ENCODE data around the gene ZNF335.

Gene ZNF335

DNA sequence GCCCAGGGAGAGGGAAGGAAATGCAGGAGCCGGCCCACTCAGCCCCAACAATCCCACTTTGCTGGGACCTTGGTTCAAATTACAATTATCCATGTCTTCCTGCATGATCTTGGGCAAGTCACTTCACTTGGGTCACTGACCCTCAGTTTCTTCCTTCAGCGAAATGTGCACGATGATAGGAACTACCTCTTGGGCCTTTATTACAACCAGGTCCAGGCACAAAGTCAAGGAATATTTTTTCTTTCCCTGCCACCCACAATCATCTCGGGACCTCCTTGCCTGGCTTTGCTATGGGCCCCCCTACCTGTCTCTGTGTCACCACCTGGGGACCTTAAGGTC lies 59.7 kb downstream of the ZNF335 start:
- Histone ChIP-seq H3K4me1 (ENCODE audit: control insufficient read depth, insufficient read depth, low read length) (peaks cover 4% of the 10 kb centered on the region; the same call in 1 of the 2 replicates), H3K4me3 (ENCODE audit: low read depth, low read length) (peak overlapping the region; percentile 83)

DNA sequence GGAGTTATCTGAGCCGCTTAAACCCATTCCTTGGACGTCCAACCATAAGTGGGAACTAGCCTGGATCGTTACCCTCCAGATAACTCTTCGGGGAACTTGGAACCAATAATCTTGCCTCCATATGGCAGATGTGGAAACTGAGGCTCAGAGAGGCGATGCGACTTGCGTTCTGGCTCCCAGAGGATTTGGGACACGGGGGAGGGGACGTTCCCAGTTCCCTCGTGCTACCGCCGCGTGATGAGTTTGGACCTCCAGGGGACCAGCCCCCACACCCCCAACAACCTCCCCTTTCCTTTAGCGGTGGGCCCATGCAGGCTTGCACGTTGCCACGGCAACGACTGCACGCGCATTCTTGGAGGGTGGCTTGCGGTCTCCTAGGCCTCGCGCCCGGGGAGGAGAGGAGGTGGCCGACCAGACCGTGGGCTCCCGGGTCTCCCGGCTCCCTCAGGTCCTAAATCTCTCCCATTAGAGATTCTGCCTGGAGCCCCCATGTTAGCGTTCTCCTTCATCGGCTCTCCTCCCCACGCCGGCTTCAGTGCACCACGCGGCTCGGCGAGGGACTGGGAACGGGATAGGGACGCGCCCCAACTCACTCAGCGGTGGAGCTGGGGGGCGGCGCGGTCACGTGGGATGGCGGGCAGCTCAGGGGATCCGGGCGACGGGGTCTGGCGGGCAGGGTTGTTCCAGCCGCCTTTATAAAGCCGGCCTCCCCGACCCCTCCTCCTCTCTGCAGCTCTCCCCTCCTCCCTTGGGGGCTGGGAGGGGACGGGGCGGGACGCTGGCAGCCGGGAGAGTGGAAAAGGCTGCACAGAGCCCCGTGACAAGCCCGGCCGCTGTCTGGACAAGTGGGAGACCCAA lies 60.3 kb downstream of the ZNF335 start, which contains the start of gene PLTP:
PLTP (minus strand) TSS at position 670 of the 858 bp plus-strand sequence. CDS start 703 bp downstream, outside the sequence.
- peak within 1 kb of the TSS; percentile 89 for H3K27ac ChIP-seq (ENCODE audit: low read depth, low read length)
- no peaks in the 10 kb centered on the region for H3K27me3 ChIP-seq (ENCODE audit: control insufficient read depth, insufficient read depth, low read length)
- H3K9ac ChIP-seq (ENCODE audit: low read depth, low read length): peak within 1 kb of the TSS; percentile 53; the same call in 1 of the 2 replicates
- peak within 1 kb of the TSS; percentile 83 for H3K4me3 ChIP-seq (ENCODE audit: low read depth, low read length)
- H3K36me3 ChIP-seq (ENCODE audit: control insufficient read depth, insufficient read depth, low read length): peaks cover 30% of the 10 kb centered on the region
- no peaks in the 10 kb centered on the region for H3K9me3 ChIP-seq (ENCODE audit: control insufficient read depth, insufficient read depth, low read length)
- peaks cover 4% of the 10 kb centered on the region; the same call in 1 of the 2 replicates for H3K4me1 ChIP-seq (ENCODE audit: control insufficient read depth, insufficient read depth, low read length)

More for the DNA sequence above, 59.7 kb downstream of the ZNF335 start:
- Histone ChIP-seq H3K27ac (ENCODE audit: low read depth, low read length) (no peak overlapping the region), H3K9ac (ENCODE audit: low read depth, low read length) (no peak overlapping the region), H3K9me3 (ENCODE audit: control insufficient read depth, insufficient read depth, low read length) (no peaks in the 10 kb centered on the region), H3K36me3 (ENCODE audit: control insufficient read depth, insufficient read depth, low read length) (peaks cover 26% of the 10 kb centered on the region), H3K27me3 (ENCODE audit: control insufficient read depth, insufficient read depth, low read length) (no peaks in the 10 kb centered on the region)

DNA sequence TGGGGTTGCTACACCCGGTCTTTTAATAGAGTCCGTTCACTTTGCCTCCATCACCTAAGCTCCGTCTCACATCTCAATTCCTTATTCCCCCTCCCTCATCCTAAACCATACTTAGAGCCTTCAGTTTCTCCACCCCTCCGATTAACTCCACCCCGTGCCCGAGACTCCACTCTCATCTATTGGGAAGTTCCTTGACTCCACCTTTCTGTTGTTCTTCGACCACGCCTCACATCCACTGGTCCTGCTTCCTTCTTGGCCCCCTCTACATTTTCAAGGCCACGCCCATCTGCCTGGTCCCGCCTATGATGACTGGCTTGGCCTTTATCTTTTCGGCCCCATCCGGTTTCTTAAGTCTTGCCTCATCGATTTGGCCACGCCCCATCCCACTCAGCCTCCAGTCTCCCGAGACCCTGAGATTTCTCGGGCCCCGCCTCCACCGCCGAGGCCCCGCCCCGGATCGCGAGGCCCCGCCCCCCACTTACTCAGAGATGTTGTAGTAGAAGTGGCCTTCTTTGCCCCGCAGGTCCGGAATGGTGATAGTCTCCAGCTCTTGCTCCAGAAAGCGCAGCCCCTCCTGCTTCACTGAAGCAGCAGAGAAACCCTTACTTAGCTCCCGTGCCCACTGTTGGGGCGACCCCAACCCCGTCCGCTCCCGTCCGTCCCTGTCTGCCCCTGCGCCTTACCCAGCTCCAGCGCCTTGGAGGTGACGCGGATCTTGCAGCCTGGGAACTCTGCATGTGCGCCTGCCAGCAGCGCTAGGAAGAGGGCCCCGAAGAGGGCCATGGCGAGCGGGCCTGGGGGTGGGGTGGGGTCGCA lies 61.1 kb downstream of the ZNF335 start:
- Histone ChIP-seq H3K4me1 (ENCODE audit: control insufficient read depth, insufficient read depth, low read length) (peaks cover 4% of the 10 kb centered on the region; the same call in 1 of the 2 replicates), H3K27ac (ENCODE audit: low read depth, low read length) (peak overlapping the region; percentile 89), H3K36me3 (ENCODE audit: control insufficient read depth, insufficient read depth, low read length) (peaks cover 37% of the 10 kb centered on the region), H3K9me3 (ENCODE audit: control insufficient read depth, insufficient read depth, low read length) (no peaks in the 10 kb centered on the region), H3K9ac (ENCODE audit: low read depth, low read length) (peak overlapping the region; percentile 53; the same call in 1 of the 2 replicates), H3K27me3 (ENCODE audit: control insufficient read depth, insufficient read depth, low read length) (no peaks in the 10 kb centered on the region), H3K4me3 (ENCODE audit: low read depth, low read length) (peak overlapping the region; percentile 83)

DNA sequence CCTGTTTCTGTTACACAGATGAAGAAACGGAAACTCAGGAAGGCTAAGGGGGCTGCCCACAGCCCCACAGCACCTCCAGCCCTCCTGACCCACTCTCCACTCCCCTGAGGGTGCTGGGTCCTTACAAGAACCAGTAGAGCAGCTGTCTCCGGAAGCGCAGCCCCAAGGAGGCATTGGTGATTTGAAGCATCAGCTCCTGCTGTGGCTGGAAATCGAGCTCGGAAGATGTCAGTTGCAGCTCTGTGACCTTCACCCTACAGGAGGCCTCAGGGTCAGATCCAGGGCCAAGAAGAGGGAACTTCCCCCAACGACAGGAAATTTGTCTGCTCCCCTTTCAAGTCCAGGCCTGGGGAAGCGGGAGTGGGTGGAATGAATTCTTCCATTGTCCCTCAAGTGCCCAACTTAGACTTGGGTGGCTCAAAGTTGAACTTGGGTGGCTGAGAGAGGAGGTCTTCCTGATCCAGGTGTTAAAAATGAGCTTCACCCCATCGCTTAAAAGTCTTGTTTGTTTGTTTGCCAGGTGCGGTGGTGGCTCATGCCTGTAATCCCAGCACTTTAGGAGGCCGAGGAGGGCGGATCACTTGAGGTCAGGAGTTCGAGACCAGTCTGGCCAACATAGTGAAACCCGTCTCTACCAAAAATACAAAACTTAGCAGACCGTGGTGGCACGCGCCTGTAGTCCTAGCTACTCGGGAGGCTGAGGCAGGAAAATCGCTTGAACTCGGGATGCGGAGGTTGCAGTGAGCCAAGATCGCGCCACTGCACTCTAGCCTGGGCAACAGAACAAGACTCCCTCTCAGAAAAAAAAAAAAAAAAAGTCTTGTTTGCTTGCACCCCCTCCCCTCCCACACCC lies 62.0 kb downstream of the ZNF335 start:
- H3K4me3 ChIP-seq (ENCODE audit: low read depth, low read length): 0 out of 2 replicates have a peak overlapping the region, but pooled peaks have one; percentile 8
- no peaks in the 10 kb centered on the region for H3K27me3 ChIP-seq (ENCODE audit: control insufficient read depth, insufficient read depth, low read length)
- H3K9me3 ChIP-seq (ENCODE audit: control insufficient read depth, insufficient read depth, low read length): no peaks in the 10 kb centered on the region
- no peak overlapping the region for H3K27ac ChIP-seq (ENCODE audit: low read depth, low read length)
- H3K4me1 ChIP-seq (ENCODE audit: control insufficient read depth, insufficient read depth, low read length): peaks cover 4% of the 10 kb centered on the region; the same call in 1 of the 2 replicates
- H3K9ac ChIP-seq (ENCODE audit: low read depth, low read length): no peak overlapping the region
- H3K36me3 ChIP-seq (ENCODE audit: control insufficient read depth, insufficient read depth, low read length): peaks cover 45% of the 10 kb centered on the region

DNA sequence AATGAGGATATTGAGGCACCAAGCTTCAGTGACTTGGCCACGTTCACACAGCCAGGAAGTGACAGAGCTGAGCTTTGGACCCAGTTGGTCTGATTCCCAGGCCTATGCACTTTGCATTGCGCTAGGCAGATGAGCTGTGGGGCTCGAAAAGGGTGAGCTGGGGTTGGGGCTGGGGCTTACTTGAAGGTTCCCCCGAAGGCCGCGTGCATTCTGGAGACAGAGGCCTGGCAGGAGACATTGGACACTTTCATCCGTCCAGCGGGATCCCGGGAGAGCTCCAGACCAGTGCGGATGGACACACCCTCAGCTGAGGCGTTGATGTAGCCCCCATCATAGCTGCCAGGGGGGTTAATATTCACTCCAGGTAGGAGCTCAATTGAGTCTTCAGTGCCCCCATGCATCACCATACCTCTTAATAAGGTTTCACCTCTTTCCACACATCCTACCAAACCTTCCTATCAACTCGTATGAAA lies 62.6 kb downstream of the ZNF335 start:
- H3K9ac ChIP-seq (ENCODE audit: low read depth, low read length): no peak overlapping the region
- no peaks in the 10 kb centered on the region for H3K9me3 ChIP-seq (ENCODE audit: control insufficient read depth, insufficient read depth, low read length)

DNA sequence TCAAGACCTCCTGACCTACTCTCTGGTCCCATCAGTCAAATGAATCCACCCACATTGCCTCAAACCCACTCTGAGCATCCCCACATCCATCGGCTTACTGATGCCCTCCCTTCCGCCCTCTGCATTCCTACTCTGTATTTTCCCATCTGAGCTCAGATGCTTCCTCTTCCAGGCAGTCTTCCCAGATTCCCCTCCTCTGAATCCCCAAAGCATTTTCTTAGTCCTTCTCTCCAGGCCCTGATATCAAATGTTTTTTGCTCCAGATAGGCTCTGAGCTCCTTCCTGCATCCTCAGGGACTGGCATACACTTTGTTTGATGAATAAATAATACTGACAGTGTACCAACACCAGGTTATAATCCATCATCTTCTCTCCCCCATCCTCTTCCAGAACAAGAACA lies 63.9 kb downstream of the ZNF335 start:
- H3K9me3 ChIP-seq (ENCODE audit: control insufficient read depth, insufficient read depth, low read length): no peaks in the 10 kb centered on the region
- H3K4me3 ChIP-seq (ENCODE audit: low read depth, low read length): no peak overlapping the region
- H3K4me1 ChIP-seq (ENCODE audit: control insufficient read depth, insufficient read depth, low read length): peaks cover 4% of the 10 kb centered on the region; the same call in 1 of the 2 replicates
- no peak overlapping the region for H3K9ac ChIP-seq (ENCODE audit: low read depth, low read length)
- H3K27me3 ChIP-seq (ENCODE audit: control insufficient read depth, insufficient read depth, low read length): no peaks in the 10 kb centered on the region
- H3K27ac ChIP-seq (ENCODE audit: low read depth, low read length): no peak overlapping the region
- H3K36me3 ChIP-seq (ENCODE audit: control insufficient read depth, insufficient read depth, low read length): peaks cover 64% of the 10 kb centered on the region

More for the DNA sequence above, 62.6 kb downstream of the ZNF335 start:
- Histone ChIP-seq H3K27ac (ENCODE audit: low read depth, low read length) (no peak overlapping the region), H3K4me1 (ENCODE audit: control insufficient read depth, insufficient read depth, low read length) (peaks cover 4% of the 10 kb centered on the region; the same call in 1 of the 2 replicates), H3K4me3 (ENCODE audit: low read depth, low read length) (no peak overlapping the region), H3K27me3 (ENCODE audit: control insufficient read depth, insufficient read depth, low read length) (no peaks in the 10 kb centered on the region), H3K36me3 (ENCODE audit: control insufficient read depth, insufficient read depth, low read length) (peaks cover 52% of the 10 kb centered on the region)

DNA sequence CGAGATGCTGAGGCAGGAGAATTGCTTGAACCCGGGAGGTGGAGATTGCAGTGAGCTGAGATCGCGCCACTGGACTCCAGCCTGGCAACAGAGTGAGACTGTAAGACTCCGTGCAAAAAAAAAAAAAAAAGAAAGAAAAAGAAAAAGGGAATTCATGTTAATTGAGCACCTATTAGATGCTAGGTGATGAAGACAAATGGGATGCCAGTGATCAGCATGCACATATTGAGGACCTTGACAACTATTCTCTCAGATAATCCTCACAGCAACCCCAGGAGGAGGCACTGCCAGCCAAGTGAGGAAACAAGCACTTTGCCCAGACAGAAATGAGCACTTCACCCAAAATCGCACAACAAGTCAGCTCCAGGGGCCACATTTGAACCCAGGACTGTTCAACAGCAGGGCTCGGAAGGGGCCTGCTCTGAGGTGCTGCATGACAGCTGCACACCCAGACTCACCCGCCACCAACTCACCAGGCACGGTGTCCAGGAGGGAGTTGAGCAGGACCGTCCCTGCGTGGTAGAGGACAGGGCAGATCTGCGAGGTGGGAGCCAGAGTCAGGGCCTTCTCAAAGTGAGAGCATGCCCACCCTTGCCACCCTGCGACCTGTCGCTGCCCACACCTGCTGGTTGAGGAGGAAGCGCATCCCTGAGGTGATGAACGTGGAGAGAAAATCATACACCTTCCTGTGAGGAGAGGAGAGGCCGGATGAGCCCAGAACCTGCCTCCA lies 64.6 kb downstream of the ZNF335 start:
- H3K27ac ChIP-seq (ENCODE audit: low read depth, low read length): no peak overlapping the region
- no peaks in the 10 kb centered on the region for H3K9me3 ChIP-seq (ENCODE audit: control insufficient read depth, insufficient read depth, low read length)
- peaks cover 3% of the 10 kb centered on the region; the same call in 1 of the 2 replicates for H3K4me1 ChIP-seq (ENCODE audit: control insufficient read depth, insufficient read depth, low read length)
- no peaks in the 10 kb centered on the region for H3K27me3 ChIP-seq (ENCODE audit: control insufficient read depth, insufficient read depth, low read length)
- peaks cover 70% of the 10 kb centered on the region for H3K36me3 ChIP-seq (ENCODE audit: control insufficient read depth, insufficient read depth, low read length)
- no peak overlapping the region for H3K4me3 ChIP-seq (ENCODE audit: low read depth, low read length)
- no peak overlapping the region for H3K9ac ChIP-seq (ENCODE audit: low read depth, low read length)

DNA sequence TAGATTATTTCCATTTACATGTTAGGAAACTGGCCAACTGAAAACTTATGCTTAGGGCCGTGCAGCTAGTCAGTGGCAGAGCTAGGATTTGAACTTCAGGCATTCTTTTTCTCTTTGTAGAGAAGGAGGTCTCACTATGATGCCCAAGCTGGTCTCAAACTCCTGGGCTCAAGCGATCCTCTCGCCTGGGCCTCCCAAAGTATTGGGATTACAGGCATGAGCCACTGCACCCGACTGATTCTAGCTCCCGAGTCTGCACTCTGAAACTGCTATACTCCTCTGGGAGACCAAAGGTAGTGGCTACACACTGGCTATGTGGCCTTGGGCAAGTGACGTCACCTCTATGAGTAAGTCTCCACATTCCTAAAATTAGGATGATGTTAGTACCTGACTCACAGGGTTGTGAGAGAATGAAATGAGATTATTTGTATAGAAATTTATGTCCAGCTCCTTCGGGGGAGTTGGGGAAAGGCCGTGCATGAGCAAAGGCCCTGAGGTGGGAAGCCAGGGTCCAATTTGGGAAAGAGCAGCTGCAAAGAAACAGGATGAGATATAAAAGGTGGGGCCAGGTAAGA lies 66.4 kb downstream of the ZNF335 start:
- Histone ChIP-seq H3K9me3 (ENCODE audit: control insufficient read depth, insufficient read depth, low read length) (no peaks in the 10 kb centered on the region), H3K9ac (ENCODE audit: low read depth, low read length) (no peak overlapping the region), H3K4me3 (ENCODE audit: low read depth, low read length) (no peak overlapping the region), H3K4me1 (ENCODE audit: control insufficient read depth, insufficient read depth, low read length) (no peaks in the 10 kb centered on the region; the same call in 1 of the 2 replicates), H3K36me3 (ENCODE audit: control insufficient read depth, insufficient read depth, low read length) (peaks cover 86% of the 10 kb centered on the region), H3K27ac (ENCODE audit: low read depth, low read length) (no peak overlapping the region), H3K27me3 (ENCODE audit: control insufficient read depth, insufficient read depth, low read length) (no peaks in the 10 kb centered on the region)

DNA sequence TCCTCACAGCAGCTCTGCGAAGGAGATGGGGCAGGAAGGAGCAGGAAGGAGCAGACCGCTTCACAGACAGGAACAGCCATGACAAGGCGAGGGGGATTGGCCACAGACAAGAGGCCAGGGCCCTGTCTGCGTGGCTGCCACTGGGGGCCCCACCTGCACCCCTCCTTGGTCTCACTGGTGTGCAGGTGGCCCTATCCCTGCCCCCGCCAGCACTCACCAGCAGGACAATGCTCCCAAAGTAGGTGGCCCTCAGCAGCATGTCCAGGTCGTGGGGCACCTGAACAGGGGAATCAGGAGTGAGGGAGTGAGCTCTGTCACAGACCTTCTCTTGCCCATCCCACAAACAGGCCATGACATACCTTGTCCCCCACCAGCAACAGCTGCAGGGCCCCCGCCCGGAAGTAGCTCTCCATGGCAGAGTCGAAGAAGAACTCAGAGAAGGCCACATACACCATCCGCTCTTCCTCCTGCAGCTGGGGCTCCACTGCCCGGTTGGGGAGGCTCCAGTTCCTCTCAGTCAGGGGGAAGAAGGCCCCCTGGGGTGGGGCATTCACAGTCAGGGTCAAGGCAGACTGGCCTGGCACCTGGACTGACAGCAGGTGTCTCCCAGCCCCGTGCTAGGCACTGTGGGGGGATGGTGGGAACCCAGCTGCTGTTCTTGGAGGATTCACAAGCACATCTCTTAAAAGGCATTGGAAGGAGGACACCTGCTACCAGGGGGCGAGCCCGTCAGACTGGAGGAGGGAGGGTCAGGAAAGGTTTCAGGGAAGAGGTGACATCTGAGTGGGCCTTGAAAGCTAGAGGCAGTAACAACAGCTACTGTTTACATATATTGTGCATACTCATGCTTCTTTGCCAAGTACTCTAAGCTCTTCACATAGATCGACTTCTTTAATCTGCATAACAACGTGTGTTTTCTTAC lies 67.2 kb downstream of the ZNF335 start:
- H3K27ac ChIP-seq (ENCODE audit: low read depth, low read length): no peak overlapping the region
- no peak overlapping the region for H3K9ac ChIP-seq (ENCODE audit: low read depth, low read length)
- no peaks in the 10 kb centered on the region for H3K27me3 ChIP-seq (ENCODE audit: control insufficient read depth, insufficient read depth, low read length)
- no peak overlapping the region for H3K4me3 ChIP-seq (ENCODE audit: low read depth, low read length)
- H3K4me1 ChIP-seq (ENCODE audit: control insufficient read depth, insufficient read depth, low read length): no peaks in the 10 kb centered on the region; the same call in 1 of the 2 replicates
- H3K9me3 ChIP-seq (ENCODE audit: control insufficient read depth, insufficient read depth, low read length): no peaks in the 10 kb centered on the region
- H3K36me3 ChIP-seq (ENCODE audit: control insufficient read depth, insufficient read depth, low read length): peaks cover 88% of the 10 kb centered on the region

Data from HUES48 (cell line).